Glutamatergic neuron (in vitro differentiated cells): ENCODE data around the gene ZCCHC2. TPM values are rescaled to one million over a fixed set of nuclear protein-coding genes. Genes with fewer than 3 reads are reported as not detected.
A peak's percentile ranks its signal among the peaks of the same experiment; 100 is the strongest.

Experiments used
- DNase-seq: peaks from one replicate; pipeline ENCODE4 v3.0.0; 2022
- H3K27ac Mint-ChIP-seq: one replicate; pipeline ENCODE4 v1.8.0; 2020; ENCODE audit warnings: mild to moderate bottlenecking, mixed read lengths, inconsistent platforms; ENCODE audit not compliant: unreplicated experiment
- H3K27me3 Mint-ChIP-seq: one replicate; pipeline ENCODE4 v1.8.0; 2020; ENCODE audit warnings: mild to moderate bottlenecking, moderate library complexity, mixed read lengths, inconsistent platforms; ENCODE audit not compliant: unreplicated experiment
- H3K36me3 Mint-ChIP-seq: one replicate; pipeline ENCODE4 v1.8.0; 2020; ENCODE audit warnings: mild to moderate bottlenecking, mixed read lengths, inconsistent platforms; ENCODE audit not compliant: unreplicated experiment
- H3K4me1 Mint-ChIP-seq: one replicate; pipeline ENCODE4 v1.8.0; 2020; ENCODE audit warnings: mild to moderate bottlenecking, low read depth, mixed read lengths, inconsistent platforms; ENCODE audit not compliant: unreplicated experiment
- H3K4me3 Mint-ChIP-seq: one replicate; pipeline ENCODE4 v1.8.0; 2020; ENCODE audit warnings: mild to moderate bottlenecking, mixed read lengths, inconsistent platforms; ENCODE audit not compliant: unreplicated experiment
- H3K9me3 Mint-ChIP-seq: one replicate; pipeline ENCODE4 v1.8.0; 2020; ENCODE audit warnings: mild to moderate bottlenecking, moderate library complexity, mixed read lengths, inconsistent platforms; ENCODE audit not compliant: unreplicated experiment
- CTCF ChIP-seq: fragments of 200-600 bp; sonication (generic); IDR thresholded peaks from one replicate; pipeline ENCODE4 v1.5.0; 2021; ENCODE audit not compliant: partially characterized antibody, unreplicated experiment
- total RNA-seq: library from RNA; stranded (reverse); fragmentation: NEBNext Ultra II Directional; extraction: Animal tissue kit (Norgen Biotek cat#: 25700); gene quantifications from one replicate; pipeline ENCODE4 v1.2.1, GENCODE V29; 2021; ENCODE audit not compliant: unreplicated experiment

ZCCHC2 gene
- total RNA-seq, 1 donor from 2014 or later = 9.9 TPM

GRCh38 chr18:62583376-62583775 is 60.6 kb downstream of the ZCCHC2 start:
- Mint-ChIP-seq H3K9me3 (peaks cover 6% of the 10 kb centered on the region), H3K27ac (no peak overlapping the region), H3K36me3 (no peaks in the 10 kb centered on the region), H3K27me3 (peaks cover 2% of the 10 kb centered on the region), H3K4me3 (no peak overlapping the region), H3K4me1 (peaks cover 10% of the 10 kb centered on the region)
- TF ChIP-seq CTCF = no peak
- DNase-seq = no peak

- Mint-ChIP-seq H3K4me1 (peaks cover 10% of the 10 kb centered on the region), H3K9me3 (peaks cover 6% of the 10 kb centered on the region), H3K27me3 (peaks cover 2% of the 10 kb centered on the region), H3K36me3 (no peaks in the 10 kb centered on the region), H3K27ac (peak overlapping the region; percentile 71), H3K4me3 (peak overlapping the region; percentile 64)
- TF ChIP-seq CTCF = peak; percentile 94
- DNase-seq = peak; percentile 87
These were observed 61.7 kb downstream of the ZCCHC2 start for GRCh38 chr18:62584241-62585120.

GRCh38 chr18:62585274-62586150 is 62.7 kb downstream of the ZCCHC2 start:
- Mint-ChIP-seq H3K27me3 (no peaks in the 10 kb centered on the region), H3K4me3 (no peak overlapping the region), H3K27ac (no peak overlapping the region), H3K9me3 (peaks cover 2% of the 10 kb centered on the region), H3K4me1 (peaks cover 10% of the 10 kb centered on the region), H3K36me3 (no peaks in the 10 kb centered on the region)
- DNase-seq = no peak
- TF ChIP-seq CTCF = no peak

- Mint-ChIP-seq H3K4me3 (no peak overlapping the region), H3K27ac (no peak overlapping the region), H3K9me3 (peaks cover 2% of the 10 kb centered on the region), H3K36me3 (no peaks in the 10 kb centered on the region), H3K4me1 (peaks cover 10% of the 10 kb centered on the region), H3K27me3 (no peaks in the 10 kb centered on the region)
- TF ChIP-seq CTCF = peak; percentile 85
- DNase-seq = peak; percentile 88
These were observed 63.4 kb downstream of the ZCCHC2 start for GRCh38 chr18:62586151-62586774.
